HG03060 (cell line): ENCODE results near the gene PACC1.
"Not testable (repeated sequence)": the region's sequence is repeated elsewhere in the genome, so short reads cannot be mapped to it uniquely, and the experiment has no call there.

Experiments used
- ATAC-seq: cut with Tn5 transposase; IDR thresholded peaks from one replicate; pipeline ENCODE4 v1.9.1; 2021; ENCODE audit warnings: low read depth, moderate number of reproducible peaks; ENCODE audit not compliant: unreplicated experiment

The PACC1 gene

GRCh38 chr1:212401838-212402582 lies 12.7 kb downstream of the PACC1 start:
- no peak for ATAC-seq

DNA sequence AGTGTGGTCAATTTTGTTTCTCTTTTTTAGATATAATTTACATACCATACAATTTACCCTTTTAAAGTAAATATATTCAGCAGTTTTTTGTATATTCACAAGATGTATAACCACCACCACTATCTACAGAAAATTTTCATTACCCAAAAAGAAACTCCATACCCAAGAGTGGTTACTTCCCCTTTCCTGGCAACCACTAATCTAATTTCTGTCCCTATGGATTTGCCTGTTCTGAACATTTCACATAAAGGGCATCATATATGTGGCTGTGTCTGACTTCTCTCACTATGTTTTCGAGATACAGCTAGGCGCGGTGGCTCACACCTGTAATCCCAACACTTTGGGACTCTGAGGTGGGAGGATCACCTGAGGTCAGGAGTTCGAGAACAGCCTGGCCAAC lies 13.6 kb downstream of the PACC1 start:
- no peak for ATAC-seq

DNA sequence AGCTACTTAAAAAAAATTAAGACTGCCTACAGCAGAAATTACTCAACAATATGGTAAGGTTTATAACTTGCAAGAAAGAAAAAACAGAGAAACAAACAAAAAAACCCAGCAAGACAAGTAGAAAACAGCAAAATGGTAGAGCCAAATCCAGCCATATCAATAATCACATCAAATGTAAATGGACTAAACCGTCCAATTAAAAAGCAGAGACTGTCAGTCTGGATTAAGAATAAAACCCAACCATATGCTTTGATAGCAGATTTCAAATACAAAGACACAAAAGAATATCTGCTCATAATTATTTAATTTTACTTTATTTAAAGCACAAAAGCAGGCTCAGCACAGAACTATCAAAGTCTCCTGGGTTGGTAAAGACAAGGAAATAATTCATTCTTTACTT lies 17.5 kb downstream of the PACC1 start:
- ATAC-seq: no peak

DNA sequence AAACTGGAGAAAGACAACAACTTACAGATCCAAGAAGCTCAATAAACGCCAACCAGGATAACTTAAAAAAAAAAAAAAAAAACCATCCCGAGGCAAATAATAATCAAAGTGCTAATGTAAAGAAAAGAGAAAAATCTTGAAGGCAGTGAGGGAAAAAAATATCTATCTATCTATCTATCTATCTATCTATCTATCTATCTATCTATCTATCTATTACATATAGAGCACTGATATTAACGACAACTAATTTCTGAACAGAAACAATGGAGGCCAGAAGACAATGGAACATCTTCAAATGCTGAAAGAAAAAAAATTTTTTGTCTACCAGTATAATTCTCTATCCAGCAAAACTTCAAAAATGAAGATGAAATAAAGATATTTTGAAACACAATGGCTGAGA lies 18.0 kb downstream of the PACC1 start:
- ATAC-seq: no peak

- ATAC-seq: not testable (repeated sequence)
Observed at GRCh38 chr1:212395678-212396437, 18.8 kb downstream of the PACC1 start.

- no peak for ATAC-seq
Observed at GRCh38 chr1:212388985-212389716, 25.5 kb downstream of the PACC1 start.

DNA sequence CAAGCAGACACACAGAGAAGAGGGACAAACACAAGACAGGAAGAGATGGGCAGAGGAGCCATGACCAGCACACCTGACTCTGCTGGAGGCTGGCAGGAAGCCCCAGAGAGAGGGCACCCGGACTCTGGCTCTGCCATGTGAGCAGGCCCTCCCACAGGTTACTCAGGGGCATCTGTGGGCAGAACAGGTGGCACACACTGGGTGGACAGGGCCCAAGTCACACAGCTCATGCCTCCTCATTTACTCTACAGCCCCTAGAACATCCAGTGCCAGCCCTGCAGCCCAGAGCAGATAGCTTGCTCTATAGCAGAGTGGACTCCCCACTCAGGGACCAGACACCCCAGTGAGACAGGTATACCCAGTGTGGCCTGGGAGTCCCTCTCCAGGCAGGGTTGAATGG lies 28.7 kb downstream of the PACC1 start:
- ATAC-seq: no peak

DNA sequence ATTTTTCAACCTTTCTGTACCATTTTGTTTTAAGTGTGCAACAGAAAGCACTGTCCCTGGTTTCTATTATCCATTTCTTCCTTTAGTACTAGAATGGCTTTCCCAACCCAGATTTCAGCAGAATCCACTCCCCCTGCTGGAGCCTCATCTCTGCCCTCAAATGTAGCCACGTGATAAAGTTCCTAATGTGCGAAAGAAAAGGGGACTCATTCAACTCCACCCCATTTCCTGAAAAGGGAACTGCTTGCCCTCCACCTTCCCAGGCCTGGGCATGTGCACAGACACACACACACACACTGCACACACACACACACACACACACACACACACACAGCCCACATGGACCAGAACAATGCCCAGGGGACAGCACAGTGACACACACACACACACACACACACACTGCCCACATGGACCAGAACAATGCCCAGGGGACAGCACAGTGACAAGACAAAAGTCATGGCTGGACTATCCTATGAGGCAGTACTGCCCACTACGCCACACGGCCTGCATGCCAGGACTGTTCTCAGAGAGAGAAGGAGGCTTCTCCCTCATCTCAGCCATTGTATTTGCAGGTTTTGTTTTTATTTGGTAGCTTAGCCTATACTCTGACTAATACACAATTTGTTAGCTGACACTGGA lies 33.2 kb downstream of the PACC1 start:
- no peak for ATAC-seq

DNA sequence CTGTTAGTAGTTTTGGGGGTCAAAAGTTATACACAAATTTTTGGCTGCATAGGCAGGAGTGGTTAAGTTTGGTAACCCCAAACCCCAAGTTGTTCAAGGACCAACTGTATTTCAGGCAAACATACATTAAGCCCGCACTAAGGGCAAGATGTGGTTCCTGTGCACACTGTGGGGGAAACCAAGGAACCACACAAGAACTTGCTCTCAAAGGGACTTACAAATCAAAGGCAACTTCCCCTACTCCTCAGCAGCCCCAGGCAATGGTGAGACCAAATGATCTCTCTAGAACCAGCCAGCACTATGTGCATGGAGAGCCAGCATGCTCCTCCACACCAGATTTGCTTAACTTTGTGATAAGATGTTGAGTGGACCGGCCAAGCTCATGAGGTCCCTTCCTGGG lies 35.3 kb downstream of the PACC1 start:
- no peak for ATAC-seq

GRCh38 chr1:212377644-212378043 lies 37.0 kb downstream of the PACC1 start:
- ATAC-seq: no peak

- no peak for ATAC-seq
Observed at GRCh38 chr1:212375986-212376385, 38.7 kb downstream of the PACC1 start.

DNA sequence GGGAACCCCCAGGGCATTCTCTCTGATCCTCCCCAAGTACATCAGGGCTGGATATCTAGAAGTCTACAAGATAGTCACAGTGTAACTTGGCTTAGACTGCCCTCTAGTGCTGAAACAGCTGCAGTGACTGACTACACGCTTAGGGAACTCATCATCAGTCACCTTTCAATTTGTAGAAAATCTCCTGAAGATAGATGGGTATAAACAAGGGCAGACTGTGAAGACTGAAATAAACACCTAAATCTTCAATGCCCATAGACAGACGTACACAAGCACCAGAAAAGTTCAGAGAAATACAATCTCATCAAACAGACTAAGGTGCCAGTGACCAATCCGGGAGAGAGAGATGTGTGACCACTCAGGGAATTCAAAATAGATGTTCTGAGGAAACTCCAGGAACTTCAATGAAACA lies 46.6 kb downstream of the PACC1 start:
- no peak for ATAC-seq

GRCh38 chr1:212367474-212368072 lies 47.1 kb downstream of the PACC1 start:
- no peak for ATAC-seq

DNA sequence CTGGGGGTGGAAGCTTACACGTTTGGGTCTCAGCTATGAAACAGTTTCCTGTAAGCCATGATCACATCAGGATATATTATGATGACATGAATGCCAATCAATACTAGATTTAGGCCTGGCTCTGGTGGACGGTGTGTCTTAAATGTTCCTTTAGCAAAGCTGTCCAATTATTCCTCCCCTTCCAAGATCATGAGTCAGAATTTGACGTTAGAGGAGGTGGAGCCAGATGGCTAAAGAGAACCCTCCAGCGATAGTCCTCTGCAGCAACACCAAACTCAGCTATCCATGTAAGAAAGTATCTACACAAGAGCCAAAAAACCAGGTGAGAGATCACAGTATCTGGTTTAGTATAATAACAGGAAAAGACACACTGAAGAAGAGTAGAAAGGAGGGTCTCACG lies 47.8 kb downstream of the PACC1 start:
- no peak for ATAC-seq

GRCh38 chr1:212364985-212365384 lies 49.7 kb downstream of the PACC1 start:
- no peak for ATAC-seq

- no peak for ATAC-seq
Observed at GRCh38 chr1:212359794-212360479, 54.7 kb downstream of the PACC1 start.

GRCh38 chr1:212355230-212355969 lies 59.3 kb downstream of the PACC1 start:
- no peak for ATAC-seq

DNA sequence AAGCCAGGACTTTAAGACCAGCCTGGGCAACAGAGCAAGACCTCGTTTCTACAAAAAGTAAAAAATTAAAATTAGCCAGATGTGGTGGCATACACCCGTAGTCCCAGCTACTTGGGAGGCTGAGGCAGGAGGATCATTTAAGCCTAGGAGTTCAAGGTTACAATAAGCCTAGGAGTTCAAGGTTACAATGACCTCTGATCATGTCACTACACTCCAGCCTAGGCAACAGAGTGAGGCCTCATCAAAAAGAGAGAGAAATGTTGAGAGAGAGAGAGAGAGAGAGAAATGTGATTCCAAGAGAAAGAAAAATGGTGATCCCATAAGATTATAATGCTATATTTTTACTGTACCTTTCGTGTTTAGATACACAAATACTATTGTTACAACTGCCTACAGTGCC lies 60.2 kb downstream of the PACC1 start:
- no peak for ATAC-seq

DNA sequence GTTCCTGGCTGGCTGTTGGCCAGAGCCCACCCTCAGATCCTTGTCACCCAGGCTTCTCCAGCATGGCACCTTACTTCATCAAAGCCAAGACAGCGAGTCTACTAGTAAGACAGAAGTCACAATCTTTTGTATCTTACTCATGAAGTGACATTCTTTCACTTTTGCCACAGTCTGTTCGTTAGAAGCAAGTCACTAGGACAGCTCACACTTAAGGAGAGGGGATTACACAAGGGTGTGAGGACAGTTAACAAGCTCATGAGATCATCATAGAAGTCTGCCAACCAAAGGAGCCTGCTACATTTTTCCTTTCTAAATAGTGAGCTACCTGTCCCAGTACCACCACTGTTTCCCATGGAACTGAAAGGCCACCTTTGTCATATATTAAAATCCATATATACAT lies 61.5 kb downstream of the PACC1 start:
- no peak for ATAC-seq
